NCI-H82 (cell line): ENCODE data around the gene MAPK10.
"Not testable (repeated sequence)": the region's sequence is repeated elsewhere in the genome, so short reads cannot be mapped to it uniquely, and the experiment has no call there.

Source experiments
- DNase-seq: peaks from one replicate; lab custom pipeline; 2025; lab: John Stamatoyannopoulos, UW

MAPK10 gene

DNA sequence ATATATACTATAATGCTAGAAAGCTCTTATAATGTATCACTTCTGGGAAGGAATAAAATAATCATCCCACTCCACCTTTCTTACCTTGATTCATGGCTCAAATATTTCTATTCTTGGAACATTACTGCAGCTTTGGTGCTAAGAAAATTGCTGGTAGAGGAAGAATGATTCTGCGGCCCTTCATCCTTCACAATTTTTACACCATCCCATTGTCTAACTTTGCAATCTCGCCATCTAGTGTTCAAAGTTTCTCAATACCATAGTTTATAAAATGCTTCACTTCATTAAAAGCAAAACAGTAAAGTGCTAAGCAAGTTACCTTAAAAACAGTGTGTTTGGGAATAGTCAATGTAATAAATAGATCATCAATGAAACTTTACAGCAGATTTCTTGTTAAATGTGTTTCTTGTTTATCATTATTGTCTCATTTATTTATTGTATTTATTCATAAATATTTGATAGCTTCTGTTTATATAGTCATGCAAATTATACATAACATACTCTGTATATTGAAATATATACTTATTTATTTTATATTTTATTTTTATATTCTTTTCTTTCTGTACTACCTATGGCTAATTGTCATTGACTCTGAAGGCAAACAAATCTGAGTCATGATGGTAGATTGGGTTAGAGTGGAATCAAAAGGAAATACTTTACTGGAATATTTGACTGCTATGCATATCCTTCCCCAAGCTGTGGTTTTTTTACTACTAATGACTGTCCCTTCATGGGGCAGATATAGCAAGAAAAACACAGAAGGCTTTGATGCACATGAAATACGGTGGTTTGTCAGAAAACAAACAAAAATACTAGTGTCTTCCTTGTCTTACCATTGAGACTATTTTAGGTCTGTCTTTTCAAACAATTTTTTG lies 390.7 kb downstream of the MAPK10 start:
- DNase-seq, result peak; percentile 57

GRCh38 chr4:85967872-85968271 lies 392.0 kb downstream of the MAPK10 start:
- no peak for DNase-seq

DNA sequence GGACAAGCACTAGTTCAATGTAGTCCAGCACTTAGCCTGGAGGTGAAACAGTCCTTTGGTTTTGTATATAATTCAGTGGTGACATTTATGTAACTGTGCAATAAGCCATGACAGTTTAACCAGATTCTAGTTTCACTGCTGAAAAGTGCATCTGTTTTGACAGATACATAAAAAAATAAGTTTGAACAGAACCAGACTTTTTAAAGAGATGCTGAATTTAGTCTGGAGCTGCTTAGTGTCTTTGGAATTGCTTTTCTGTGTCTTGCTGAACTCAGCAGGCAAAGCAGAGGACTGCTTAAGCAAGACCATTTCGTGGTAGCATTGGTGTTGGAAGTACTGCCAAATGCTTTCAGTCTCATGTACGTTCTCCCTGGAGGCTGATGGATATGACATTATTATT lies 393.5 kb downstream of the MAPK10 start:
- no peak for DNase-seq

GRCh38 chr4:85965529-85965928 lies 394.3 kb downstream of the MAPK10 start:
- DNase-seq, result no peak

DNA sequence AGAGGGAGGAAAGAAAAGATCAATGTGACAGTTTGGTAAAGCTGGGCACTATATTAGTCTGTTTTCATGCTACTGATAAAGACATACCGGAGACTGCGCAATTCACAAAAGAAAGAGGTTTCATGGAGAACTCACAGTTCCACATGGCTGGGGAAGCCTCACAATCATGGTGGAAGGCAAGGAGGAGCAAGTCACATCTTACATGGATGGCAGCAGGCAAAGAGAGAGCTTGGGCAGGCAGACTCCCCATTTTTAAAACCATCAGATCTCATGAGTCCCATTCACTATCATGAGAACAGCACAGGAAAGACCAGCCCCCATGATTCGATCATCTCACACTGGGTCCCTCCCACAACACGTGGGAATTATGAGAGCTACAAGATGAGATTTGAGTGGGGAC lies 394.8 kb downstream of the MAPK10 start:
- DNase-seq, result not testable (repeated sequence)

DNA sequence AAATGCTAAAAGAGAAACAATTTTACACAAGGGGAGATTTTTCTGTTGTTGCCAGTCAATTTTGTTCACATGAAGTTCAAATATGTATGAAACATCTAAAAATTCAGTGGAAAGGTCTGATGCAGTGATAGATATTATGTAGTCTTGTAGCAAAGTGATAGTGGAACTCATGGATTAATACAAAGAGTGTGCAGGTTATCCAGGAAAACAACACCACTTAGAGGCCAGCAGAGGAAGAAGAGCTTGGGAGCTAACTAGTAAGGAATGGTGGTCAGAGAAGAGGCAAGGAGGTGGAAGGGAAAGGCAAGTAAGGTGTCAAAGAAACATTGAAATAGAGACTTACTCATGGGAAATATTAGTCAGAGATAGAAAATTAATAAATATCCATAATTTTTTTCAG lies 395.6 kb downstream of the MAPK10 start:
- peak; percentile 7 for DNase-seq

DNA sequence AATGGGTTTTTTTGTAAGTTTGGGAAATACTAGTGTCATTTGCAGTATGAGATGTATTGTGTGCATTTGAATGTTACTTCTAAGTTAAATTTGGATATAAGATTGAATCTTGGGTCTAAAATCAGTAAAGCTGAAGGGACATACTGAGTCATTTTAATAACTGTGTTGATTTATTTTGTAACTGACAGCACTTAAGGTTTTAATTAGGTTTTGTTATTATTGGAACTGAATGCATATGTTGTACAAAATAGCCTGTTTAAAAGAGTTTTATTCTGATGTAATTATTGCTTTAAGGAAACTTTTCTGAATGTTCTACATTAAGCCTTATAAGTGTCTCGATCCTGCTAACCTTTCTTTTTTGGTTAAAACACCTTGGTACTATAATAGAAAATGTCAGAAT lies 396.6 kb downstream of the MAPK10 start:
- DNase-seq, result no peak

GRCh38 chr4:85961887-85962286 lies 398.0 kb downstream of the MAPK10 start:
- DNase-seq, result no peak

DNA sequence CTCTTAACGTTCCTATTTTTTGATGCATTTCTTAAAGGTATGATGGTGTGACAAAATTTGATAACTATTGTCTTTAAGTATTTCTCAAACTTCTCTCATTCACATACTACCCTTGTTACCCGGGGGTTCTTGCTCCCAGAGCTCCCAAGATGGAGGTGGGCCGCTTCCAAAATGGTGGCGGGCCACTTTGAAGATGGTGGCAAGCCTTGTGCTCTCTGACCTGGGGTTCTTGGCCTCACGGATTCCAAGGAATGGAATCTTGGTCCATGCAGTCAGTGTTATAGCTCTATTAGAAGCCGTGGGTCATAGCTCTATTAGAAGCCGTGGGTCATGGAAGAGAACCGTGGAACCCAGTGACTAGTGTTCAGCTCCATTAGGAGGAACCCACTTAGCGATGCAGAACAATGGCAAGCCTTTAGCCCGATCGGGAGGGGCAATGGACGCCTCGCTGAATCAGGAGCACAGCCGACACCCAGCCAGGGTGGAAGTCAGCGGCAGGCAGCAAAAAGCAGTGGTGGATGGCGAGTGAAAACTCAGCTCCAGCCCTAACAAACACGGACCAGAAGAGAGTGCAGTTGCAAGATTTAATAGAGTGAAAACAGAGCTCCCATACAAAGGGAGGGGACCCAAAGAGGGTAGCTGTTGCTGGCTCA lies 403.4 kb downstream of the MAPK10 start:
- no peak for DNase-seq

- no peak for DNase-seq
Observed at GRCh38 chr4:85955620-85956292, 404.1 kb downstream of the MAPK10 start.

DNA sequence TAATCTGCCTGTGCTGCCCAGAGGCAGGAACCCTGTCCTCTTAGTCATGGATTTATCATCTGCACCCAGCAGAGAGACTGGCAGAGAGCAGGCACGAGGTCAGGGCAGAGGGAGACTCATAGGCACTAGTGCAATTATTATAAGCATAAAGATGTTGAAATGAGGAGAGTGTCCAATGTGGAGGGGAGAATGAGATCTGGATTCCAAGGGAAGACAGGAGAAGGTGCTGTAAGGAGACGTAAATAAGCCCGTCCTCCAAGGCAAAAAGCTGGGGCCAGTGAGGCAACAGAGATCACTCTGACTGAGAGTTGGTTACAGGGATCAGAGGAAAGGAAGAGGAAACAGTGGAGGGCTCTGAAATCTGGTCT lies 406.2 kb downstream of the MAPK10 start:
- no peak for DNase-seq

GRCh38 chr4:85952972-85953650 lies 406.7 kb downstream of the MAPK10 start:
- no peak for DNase-seq

DNA sequence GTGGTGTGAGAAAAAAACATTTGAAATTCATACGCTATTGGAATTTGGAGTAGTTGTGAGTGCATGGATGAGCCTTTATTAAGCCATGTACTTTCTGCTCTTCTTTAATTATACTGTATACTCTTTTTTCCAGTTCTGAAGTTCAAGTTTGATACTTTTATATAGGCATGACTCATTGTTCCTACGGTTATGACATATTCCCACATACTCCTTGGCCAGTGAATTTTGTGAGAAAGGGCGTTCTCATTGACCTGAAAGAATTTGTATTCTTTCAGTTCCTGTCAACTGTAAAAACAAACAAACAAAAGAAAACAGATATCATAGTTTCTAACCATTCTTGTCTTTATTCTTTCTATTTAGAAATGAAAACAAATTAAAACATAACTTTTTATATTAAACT lies 407.3 kb downstream of the MAPK10 start:
- no peak for DNase-seq

DNA sequence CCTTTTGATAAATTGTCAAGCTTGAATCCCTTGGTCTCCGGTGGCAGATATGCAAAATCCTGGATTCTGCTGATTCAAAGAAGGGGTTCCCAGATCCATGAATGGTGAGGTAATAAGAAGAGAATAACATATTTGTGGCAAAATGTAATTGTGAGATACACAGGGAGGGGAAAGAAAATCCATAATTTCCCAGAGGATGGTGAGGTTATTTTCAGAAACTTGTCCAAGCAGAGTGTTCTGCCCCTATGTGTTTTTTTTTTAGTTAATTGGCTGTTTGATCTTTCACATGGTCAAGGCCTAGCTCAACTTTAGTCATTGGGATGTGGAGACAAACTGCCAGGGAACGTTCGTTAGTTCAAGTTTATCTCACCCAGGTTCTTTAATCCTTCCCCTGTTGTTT lies 408.8 kb downstream of the MAPK10 start:
- DNase-seq, result no peak

DNA sequence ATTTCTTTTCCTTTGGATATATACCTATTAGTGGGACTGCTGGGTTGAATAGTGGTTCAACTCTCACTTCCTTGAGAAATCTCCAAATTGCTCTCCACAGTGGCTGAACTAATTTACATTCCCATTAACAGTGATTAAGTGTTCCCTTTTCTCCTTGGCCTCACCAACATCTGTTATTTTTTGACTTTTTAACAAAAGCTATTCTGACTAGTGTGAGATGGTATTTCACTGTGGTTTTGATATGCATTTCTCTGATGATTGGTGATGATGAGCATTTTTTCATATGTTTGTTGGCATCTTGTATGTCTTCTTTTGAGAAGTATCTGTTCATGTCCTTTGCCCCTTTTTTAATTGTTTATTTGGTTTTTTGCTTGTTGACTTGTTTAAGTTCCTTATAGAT lies 413.0 kb downstream of the MAPK10 start:
- no peak for DNase-seq

- peak; percentile 23 for DNase-seq
Observed at GRCh38 chr4:85942107-85942506, 417.7 kb downstream of the MAPK10 start.

- no peak for DNase-seq
Observed at GRCh38 chr4:85940151-85940550, 419.7 kb downstream of the MAPK10 start.
